Right atrium auricular region (tissue), 2 donors: Measurements from ENCODE around the gene APOL5. TPM values are rescaled to one million over a fixed set of nuclear protein-coding genes. Genes with fewer than 3 reads are reported as not detected.

Source experiments
- DNase-seq: peaks from one replicate; pipeline ENCODE4 v3.0.0-alpha.2; 2019; ENCODE audit warnings: low spot score
- H3K27ac ChIP-seq, 2 donors: fragments of 200-600 bp; sonication (generic); 1 replicate in 1 of 2; 2 replicates in 1 of 2; pipeline ENCODE4 v1.5.1; 2016 to 2019
- H3K27me3 ChIP-seq, 2 donors: fragments of 200-600 bp; sonication (generic); one replicate each; pipeline versions ENCODE4 v1.5.1 to v1.6.0; 2017 to 2019
- H3K36me3 ChIP-seq: fragments of 200-600 bp; sonication (generic); one replicate; pipeline ENCODE4 v1.5.1; 2016
- H3K4me1 ChIP-seq, 2 donors: fragments of 200-600 bp; sonication (generic); one replicate each; pipeline versions ENCODE4 v1.5.1 to v1.6.0; 2017 to 2019
- H3K4me3 ChIP-seq, 2 donors: fragments of 200-600 bp; sonication (generic); 1 replicate in 1 of 2; 2 replicates in 1 of 2; pipeline ENCODE4 v1.5.1; 2017 to 2019; ENCODE audit warnings: mild to moderate bottlenecking in 1 of 2, moderate library complexity in 1 of 2
- H3K9me3 ChIP-seq, 2 donors: fragments of 200-600 bp; sonication (generic); one replicate each; pipeline ENCODE4 v1.5.1; 2019
- total RNA-seq, 2 donors: library from RNA; depleted of rRNA; stranded (reverse); fragments of >200 nt; gene quantifications; one replicate each; pipeline ENCODE4 v1.1.0, GENCODE V29; 2016
- TF ChIP-seq, protein P1 (sequence below), 2 donors: fragments of 200-600 bp; sonication (generic); IDR thresholded peaks; one replicate each; pipeline ENCODE4 v1.5.1; 2019; ENCODE audit warnings: antibody characterized with exemption in 2 of 2

Gene APOL5
- total RNA-seq, 2 donors from 2014 or later = 0.74 TPM; not detected in 1

GRCh38 chr22:35739076-35739930 lies 21.6 kb downstream of the APOL5 start:
- Histone ChIP-seq H3K4me1 (peaks cover 0 to 24% of the 10 kb centered on the region in 2 donors), H3K27ac (no peak overlapping the region), H3K4me3 (no peak overlapping the region), H3K27me3 (no peaks in the 10 kb centered on the region), H3K36me3 (peaks cover 13% of the 10 kb centered on the region), H3K9me3 (no peaks in the 10 kb centered on the region)
- TF ChIP-seq, protein P1, sequence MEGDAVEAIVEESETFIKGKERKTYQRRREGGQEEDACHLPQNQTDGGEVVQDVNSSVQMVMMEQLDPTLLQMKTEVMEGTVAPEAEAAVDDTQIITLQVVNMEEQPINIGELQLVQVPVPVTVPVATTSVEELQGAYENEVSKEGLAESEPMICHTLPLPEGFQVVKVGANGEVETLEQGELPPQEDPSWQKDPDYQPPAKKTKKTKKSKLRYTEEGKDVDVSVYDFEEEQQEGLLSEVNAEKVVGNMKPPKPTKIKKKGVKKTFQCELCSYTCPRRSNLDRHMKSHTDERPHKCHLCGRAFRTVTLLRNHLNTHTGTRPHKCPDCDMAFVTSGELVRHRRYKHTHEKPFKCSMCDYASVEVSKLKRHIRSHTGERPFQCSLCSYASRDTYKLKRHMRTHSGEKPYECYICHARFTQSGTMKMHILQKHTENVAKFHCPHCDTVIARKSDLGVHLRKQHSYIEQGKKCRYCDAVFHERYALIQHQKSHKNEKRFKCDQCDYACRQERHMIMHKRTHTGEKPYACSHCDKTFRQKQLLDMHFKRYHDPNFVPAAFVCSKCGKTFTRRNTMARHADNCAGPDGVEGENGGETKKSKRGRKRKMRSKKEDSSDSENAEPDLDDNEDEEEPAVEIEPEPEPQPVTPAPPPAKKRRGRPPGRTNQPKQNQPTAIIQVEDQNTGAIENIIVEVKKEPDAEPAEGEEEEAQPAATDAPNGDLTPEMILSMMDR (IDR thresholded peaks at IDR 0.05) = peak in 1 of 2 donors; percentile 41
- DNase-seq = no peak

DNA sequence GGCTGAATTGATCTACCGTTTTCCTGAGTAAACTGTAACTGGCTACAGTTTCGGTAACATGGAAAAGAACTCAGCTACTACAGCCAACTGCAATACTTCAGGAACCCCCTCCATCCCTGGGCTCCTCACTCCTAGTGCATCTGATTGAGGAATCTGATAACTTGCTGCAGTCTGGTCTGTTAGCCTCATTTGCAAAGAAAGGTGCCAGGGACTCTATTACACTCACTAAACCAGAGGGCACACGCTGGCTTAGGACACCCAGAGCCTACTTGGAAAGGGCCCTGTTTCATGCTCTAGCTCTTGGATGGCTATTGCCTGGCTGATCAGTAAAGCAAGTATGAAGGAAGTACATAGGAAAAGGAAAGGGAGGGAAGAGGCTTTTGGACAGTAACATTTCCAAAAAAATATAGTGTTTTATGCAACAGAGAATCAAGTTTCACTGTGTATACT lies 22.3 kb downstream of the APOL5 start:
- TF ChIP-seq, protein P1 (IDR thresholded peaks at IDR 0.05) = no peak
- Histone ChIP-seq H3K4me3 (no peak overlapping the region), H3K27me3 (no peaks in the 10 kb centered on the region), H3K36me3 (peaks cover 13% of the 10 kb centered on the region), H3K27ac (no peak overlapping the region), H3K9me3 (no peaks in the 10 kb centered on the region), H3K4me1 (peaks cover 0 to 24% of the 10 kb centered on the region in 2 donors)
- no peak for DNase-seq

DNA sequence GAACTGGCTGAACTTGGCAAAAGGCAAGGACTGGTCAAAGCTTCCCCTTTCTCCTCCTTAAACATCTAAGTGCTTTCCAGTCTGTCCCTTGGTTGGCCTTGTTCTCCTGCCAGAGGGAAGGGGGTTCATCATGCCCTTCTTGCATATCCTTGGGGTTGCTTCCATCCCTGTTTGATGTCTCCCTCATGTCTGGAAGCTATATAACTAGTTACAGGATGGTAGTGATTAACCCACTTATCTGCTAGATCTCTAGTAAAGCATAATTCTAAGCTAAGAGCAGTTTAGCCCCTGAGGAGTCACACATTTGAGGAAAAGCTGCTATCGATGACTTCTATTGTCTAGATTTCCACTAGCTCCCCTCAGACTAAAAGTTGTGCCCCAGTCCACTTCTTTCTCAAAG lies 22.9 kb downstream of the APOL5 start:
- Histone ChIP-seq H3K27ac (no peak overlapping the region), H3K4me1 (peaks cover 0 to 25% of the 10 kb centered on the region in 2 donors), H3K36me3 (peaks cover 13% of the 10 kb centered on the region), H3K27me3 (no peaks in the 10 kb centered on the region), H3K4me3 (no peak overlapping the region), H3K9me3 (no peaks in the 10 kb centered on the region)
- TF ChIP-seq, protein P1 (IDR thresholded peaks at IDR 0.05) = no peak
- no peak for DNase-seq

GRCh38 chr22:35742342-35743100 lies 24.8 kb downstream of the APOL5 start:
- Histone ChIP-seq H3K27ac (peak overlapping the region; percentile 14 to 61), H3K4me1 (peaks cover 0 to 40% of the 10 kb centered on the region in 2 donors), H3K36me3 (peaks cover 18% of the 10 kb centered on the region), H3K27me3 (no peaks in the 10 kb centered on the region), H3K4me3 (no peak overlapping the region), H3K9me3 (no peaks in the 10 kb centered on the region)
- no peak for DNase-seq
- TF ChIP-seq, protein P1 (IDR thresholded peaks at IDR 0.05) = no peak

DNA sequence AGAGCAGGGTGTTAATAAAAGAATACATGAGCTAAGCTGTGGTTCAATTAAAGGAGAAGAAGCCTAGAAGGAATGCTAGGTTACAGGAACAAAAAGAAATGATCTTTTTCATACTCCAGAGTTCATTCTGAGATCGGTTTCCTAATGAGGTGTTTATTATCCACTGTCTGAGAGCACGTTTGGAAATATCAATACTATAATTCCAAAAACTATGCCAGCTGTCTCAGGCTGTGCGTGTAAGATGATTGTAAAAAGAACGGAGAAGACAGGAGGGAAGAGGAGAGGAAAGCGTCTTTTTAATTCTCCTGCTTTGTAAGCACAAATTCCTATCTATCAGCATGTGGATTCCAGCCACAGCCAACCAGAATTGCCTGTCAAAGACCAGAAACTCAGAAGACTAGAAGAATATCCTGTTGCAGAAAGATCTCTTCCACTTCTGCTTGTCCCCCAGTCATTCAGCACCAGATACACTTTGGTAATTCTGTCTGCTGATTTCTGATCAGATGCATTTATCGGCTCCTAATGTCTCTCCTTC lies 25.7 kb downstream of the APOL5 start:
- TF ChIP-seq, protein P1 (IDR thresholded peaks at IDR 0.05) = no peak

More for the DNA sequence above, 25.7 kb downstream of the APOL5 start:
- H3K36me3 ChIP-seq = peaks cover 10% of the 10 kb centered on the region
- H3K27ac ChIP-seq = peak overlapping the region; percentile 14 to 61
- peaks cover 0 to 40% of the 10 kb centered on the region in 2 donors for H3K4me1 ChIP-seq
- no peak overlapping the region for H3K4me3 ChIP-seq
- no peaks in the 10 kb centered on the region for H3K9me3 ChIP-seq
- no peak for DNase-seq
- no peaks in the 10 kb centered on the region for H3K27me3 ChIP-seq
